Uterus (tissue), 4 donors: ENCODE measurements around the gene KIAA0753. TPM values are rescaled to one million over a fixed set of nuclear protein-coding genes. Genes with fewer than 3 reads are reported as not detected.

Experiments
- DNase-seq, 2 donors: peaks; one replicate each; pipeline ENCODE4 v3.0.0-alpha.2; 2019 to 2020
- H3K27ac ChIP-seq, 2 donors: fragments of 200-600 bp; sonication (generic); 1 replicate in 1 of 2; 2 replicates in 1 of 2; pipeline ENCODE4 v1.5.1; 2016 to 2018
- H3K27me3 ChIP-seq, 2 donors: fragments of 200-600 bp; sonication (generic); one replicate each; pipeline ENCODE4 v1.5.1; 2018 to 2019; ENCODE audit warnings: control low read depth in 1 of 2
- H3K36me3 ChIP-seq, 2 donors: fragments of 200-600 bp; sonication (generic); one replicate each; pipeline ENCODE4 v1.5.1; 2019; ENCODE audit warnings: control low read depth in 1 of 2
- H3K4me1 ChIP-seq, 2 donors: fragments of 200-600 bp; sonication (generic); one replicate each; pipeline ENCODE4 v1.5.1; 2018 to 2019; ENCODE audit warnings: control low read depth in 1 of 2
- H3K4me3 ChIP-seq, 2 donors: fragments of 200-600 bp; sonication (generic); 1 replicate in 1 of 2; 2 replicates in 1 of 2; pipeline ENCODE4 v1.5.1; 2018 to 2019; ENCODE audit warnings: mild to moderate bottlenecking in 1 of 2
- H3K9me3 ChIP-seq, 2 donors: fragments of 200-600 bp; sonication (generic); one replicate each; pipeline ENCODE4 v1.5.1; 2019; ENCODE audit warnings: control low read depth in 1 of 2
- POLR2A ChIP-seq, 2 donors: fragments of 450-650 bp; IDR thresholded peaks; one replicate each; pipeline ENCODE4 v1.6.1; 2016; ENCODE audit warnings: antibody characterized with exemption in 2 of 2, mild to moderate bottlenecking in 1 of 2, moderate library complexity in 1 of 2
- intact Hi-C: fragments of 100-400 bp; cut with DNase I; formaldehyde crosslinking; loops from one replicate; pipeline ENCODE4 v1.15.1; 2023; ENCODE audit warnings: low total_unique reads
- total RNA-seq, 4 donors: library from RNA; depleted of rRNA in 3 of 4; stranded (reverse); fragments of >200 nt in 3 of 4; gene quantifications; one replicate each; pipeline versions ENCODE4 v1.1.0 to v1.2.4, GENCODE V29; 2014 to 2023
- TF ChIP-seq, protein P1 (sequence below), 4 experiments: fragments of 200-600 bp in 2 of 4; fragments of 450-650 bp in 2 of 4; sonication (generic) in 2 of 4; IDR thresholded peaks; one replicate each; pipeline ENCODE4 v1.5.1; 2016 to 2019; ENCODE audit warnings: antibody characterized with exemption in 4 of 4, mild to moderate bottlenecking in 2 of 4, moderate library complexity in 1 of 4
- donor health status: DM: yes; HTN: yes; CAD: no.

The KIAA0753 gene
- total RNA-seq, 4 donors from 2014 or later = 6.2 to 52.3 (median 28.8) TPM

DNA sequence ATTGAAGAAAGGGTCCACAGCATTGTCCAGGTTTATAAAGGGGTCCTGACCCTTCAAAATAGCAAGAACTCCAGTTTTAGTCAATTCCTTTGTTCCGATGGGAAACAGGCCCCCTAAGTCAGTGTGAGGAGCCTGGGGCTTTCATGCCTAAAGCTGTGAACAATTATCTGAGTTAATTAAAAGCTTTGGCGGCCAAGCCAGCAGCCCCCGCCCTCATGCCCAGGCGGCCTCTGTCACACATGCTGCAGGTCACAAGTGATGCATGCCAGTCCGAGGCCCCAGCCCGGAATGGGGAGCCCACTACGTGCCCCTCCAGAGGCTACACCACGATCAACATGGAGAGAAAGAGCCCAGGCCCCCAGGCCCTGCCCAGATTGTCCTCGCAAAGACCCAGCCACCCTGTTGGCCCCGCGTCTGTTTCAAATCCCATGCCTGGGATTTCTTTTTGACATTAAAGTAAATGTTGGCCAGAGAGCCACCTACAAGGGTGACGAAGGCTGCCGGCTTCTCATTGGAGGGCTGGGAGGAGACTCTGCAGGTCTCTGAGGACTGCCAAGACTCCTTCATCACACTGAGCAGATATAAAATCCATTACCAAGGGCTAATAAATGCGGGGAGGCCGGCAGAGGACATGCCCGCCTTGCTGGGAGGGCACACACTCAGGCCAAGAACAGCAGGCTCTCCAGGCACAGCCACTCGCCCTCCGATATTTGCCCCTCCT is 69.6 kb downstream of the KIAA0753 start:
- Histone ChIP-seq H3K4me1 (no peaks in the 10 kb centered on the region), H3K36me3 (no peaks in the 10 kb centered on the region), H3K9me3 (no peaks in the 10 kb centered on the region), H3K27ac (no peak overlapping the region), H3K27me3 (no peaks in the 10 kb centered on the region), H3K4me3 (no peak overlapping the region)
- intact Hi-C loops = no loop called here
- no peak for TF ChIP-seq POLR2A (IDR thresholded peaks at IDR 0.05)
- TF ChIP-seq, protein P1, sequence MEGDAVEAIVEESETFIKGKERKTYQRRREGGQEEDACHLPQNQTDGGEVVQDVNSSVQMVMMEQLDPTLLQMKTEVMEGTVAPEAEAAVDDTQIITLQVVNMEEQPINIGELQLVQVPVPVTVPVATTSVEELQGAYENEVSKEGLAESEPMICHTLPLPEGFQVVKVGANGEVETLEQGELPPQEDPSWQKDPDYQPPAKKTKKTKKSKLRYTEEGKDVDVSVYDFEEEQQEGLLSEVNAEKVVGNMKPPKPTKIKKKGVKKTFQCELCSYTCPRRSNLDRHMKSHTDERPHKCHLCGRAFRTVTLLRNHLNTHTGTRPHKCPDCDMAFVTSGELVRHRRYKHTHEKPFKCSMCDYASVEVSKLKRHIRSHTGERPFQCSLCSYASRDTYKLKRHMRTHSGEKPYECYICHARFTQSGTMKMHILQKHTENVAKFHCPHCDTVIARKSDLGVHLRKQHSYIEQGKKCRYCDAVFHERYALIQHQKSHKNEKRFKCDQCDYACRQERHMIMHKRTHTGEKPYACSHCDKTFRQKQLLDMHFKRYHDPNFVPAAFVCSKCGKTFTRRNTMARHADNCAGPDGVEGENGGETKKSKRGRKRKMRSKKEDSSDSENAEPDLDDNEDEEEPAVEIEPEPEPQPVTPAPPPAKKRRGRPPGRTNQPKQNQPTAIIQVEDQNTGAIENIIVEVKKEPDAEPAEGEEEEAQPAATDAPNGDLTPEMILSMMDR (IDR thresholded peaks at IDR 0.05) = no peak
- DNase-seq = no peak

DNA sequence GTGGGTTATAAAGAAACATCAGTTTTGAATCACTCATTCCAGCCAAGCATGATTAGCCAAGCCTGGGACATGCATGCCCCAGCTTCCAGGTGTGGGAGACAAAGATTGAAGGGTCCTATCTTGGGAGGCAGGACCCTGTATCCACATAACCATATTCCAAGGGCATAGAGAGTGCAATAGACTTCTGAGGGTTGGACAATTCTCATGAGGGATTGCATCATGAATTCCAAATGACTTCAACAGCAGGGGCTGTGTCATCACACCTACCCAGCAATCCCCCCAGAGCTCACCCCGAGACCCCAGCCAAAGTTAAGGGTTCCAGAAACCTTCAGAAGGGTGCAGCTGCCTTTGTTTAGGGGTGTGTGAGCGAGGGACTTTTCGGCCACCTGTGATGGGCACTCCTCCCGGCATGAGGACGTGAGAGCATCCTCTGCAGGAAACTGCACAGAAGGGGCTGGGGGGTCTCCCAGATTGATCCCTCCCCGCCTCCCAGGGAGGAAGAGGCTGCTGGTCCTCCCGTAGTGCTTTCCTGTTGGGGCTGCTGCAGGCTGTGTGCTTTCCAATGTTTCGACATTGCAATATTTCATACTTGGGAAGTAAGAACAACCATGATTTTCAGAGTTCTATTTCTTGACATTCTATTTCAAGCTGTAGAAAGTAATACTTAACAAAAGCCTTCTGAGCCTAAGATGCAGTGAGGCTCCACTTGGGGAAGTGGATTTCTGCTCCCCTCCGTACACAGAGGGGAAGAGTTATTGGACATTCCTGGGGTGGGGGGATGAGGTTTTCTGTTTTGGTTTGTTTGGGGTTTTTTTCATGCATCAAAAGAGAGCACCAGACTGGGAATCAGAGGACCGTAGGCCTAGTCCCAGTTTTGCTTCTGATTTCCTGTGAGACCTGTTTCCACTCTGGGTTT is 70.9 kb downstream of the KIAA0753 start:
- DNase-seq = no peak
- no peaks in the 10 kb centered on the region for H3K27me3 ChIP-seq
- no peaks in the 10 kb centered on the region for H3K9me3 ChIP-seq
- no peaks in the 10 kb centered on the region for H3K4me1 ChIP-seq
- TF ChIP-seq POLR2A (IDR thresholded peaks at IDR 0.05) = no peak
- TF ChIP-seq, protein P1 (IDR thresholded peaks at IDR 0.05) = no peak
- no peak overlapping the region for H3K4me3 ChIP-seq
- intact Hi-C loops = no loop called here
- H3K27ac ChIP-seq = no peak overlapping the region
- no peaks in the 10 kb centered on the region for H3K36me3 ChIP-seq

DNA sequence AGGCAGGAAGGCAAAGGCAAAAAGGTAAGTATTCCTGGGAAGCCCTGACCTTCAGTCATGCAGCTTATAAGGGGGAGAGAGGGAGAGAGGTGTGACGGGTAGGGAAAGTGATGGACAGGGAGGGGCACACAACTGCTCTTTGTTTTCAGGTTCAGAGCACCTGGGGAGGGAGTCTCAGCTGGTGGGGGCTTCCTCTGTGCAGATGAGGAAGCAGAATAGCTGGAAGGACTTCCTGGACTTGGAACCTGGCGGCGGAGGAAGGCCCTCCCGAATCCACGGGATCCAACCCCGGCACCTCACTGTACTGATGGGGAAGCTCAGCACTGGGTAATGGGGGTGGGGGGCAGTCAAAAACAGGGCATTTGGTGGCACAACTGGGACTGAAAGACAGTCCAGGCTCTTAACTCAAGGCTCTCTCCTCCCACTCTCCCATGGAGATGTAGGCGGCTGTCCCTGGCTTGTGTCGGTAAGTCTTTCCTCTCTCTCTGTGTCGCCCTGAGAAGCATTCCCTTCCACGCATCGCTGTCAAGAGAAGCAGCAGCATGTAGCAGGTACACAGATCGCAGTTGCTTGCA is 72.2 kb downstream of the KIAA0753 start:
- H3K4me3 ChIP-seq = no peak overlapping the region
- H3K36me3 ChIP-seq = no peaks in the 10 kb centered on the region
- no peaks in the 10 kb centered on the region for H3K4me1 ChIP-seq
- no peak for DNase-seq
- H3K27me3 ChIP-seq = no peaks in the 10 kb centered on the region
- H3K9me3 ChIP-seq = no peaks in the 10 kb centered on the region
- intact Hi-C loops = no loop called here
- TF ChIP-seq, protein P1 (IDR thresholded peaks at IDR 0.05) = no peak
- TF ChIP-seq POLR2A (IDR thresholded peaks at IDR 0.05) = no peak
- H3K27ac ChIP-seq = no peak overlapping the region

DNA sequence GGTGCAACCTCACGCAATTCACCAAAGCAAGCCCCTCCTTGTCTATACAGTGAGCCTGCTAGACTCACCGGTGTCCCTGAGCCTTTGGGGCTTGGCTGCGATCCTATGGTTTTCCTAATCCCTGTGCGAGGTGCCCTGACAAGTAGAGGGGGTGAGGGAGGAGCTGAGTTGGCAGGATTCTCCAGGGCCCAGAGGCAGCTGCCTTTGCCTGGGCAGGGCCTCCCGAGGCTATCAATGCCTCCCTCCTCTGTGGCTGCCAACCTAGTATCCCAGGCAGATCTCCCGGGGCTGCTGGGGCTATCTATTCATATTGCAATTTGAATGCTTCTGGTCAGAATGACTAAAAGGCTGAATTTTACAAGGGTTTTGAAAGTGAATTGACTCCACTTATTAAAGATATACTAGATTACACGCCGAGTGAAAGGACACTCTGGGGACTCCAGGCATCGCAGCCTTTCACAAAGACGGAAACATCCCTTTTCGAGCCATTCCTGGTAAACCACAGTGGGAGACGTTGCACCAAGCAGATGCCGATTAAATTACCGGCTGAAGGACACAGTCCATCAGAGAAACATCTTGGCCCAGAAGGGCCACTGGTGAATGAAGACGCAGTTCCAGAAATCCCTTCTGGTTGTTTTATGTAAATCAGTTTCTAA is 72.9 kb downstream of the KIAA0753 start:
- Histone ChIP-seq H3K4me3 (no peak overlapping the region), H3K27me3 (no peaks in the 10 kb centered on the region), H3K27ac (no peak overlapping the region), H3K4me1 (no peaks in the 10 kb centered on the region), H3K36me3 (no peaks in the 10 kb centered on the region), H3K9me3 (no peaks in the 10 kb centered on the region)
- no peak for DNase-seq
- intact Hi-C loops = no loop called here
- TF ChIP-seq, protein P1 (IDR thresholded peaks at IDR 0.05) = no peak
- TF ChIP-seq POLR2A (IDR thresholded peaks at IDR 0.05) = no peak
